ENCODE measurements around the gene CD47.

DNA sequence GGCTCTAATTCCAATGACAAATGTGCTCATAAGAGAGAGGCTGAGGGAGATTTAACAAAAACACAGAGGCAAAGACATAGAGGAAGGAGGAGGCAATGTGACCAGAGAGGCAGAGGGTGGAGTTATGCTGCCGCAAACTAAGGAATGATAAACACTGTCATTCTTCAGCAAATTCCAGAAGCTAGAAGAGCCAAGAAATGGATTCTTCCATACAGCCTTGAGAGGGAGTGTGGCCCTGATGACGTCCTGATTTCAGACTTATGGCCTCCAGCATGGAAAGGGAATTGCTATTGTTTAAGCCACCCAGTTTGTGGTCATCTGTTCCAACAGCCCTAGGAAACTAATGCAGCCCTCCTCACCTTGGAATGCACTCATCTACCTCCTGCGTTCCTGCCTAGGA, 30.5 kb downstream of the CD47 start:
- no peak for TF ChIP-seq POLR2A (IDR thresholded peaks at IDR 0.05; ENCODE audit: low read depth, low read length)
- no peak for TF ChIP-seq POLR2AphosphoS5 (IDR thresholded peaks at IDR 0.05; ENCODE audit: low read depth, low read length)
- no peak for TF ChIP-seq TAF1 (IDR thresholded peaks at IDR 0.05; ENCODE audit: borderline replicate concordance, low read depth, low read length)

Data from GM12892 (cell line).